ENCODE results near the gene OR5K2.

The OR5K2 gene

DNA sequence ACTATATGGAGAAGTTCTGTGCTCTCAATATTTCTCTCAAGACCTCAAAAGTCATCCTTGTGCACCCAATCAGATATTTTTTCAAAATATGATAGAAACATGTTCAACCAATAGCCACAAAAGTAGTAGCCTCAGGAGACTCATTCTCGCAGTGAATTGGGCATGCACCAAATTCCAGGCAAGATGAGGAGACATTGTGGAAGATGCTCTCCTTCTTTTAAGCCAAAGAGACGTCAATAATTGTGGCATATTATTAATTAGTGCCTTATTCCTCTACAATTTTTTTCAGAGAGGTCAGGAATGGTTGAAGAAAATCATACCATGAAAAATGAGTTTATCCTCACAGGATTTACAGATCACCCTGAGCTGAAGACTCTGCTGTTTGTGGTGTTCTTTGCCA, at the start of gene OR5K2:
OR5K2 (plus strand) TSS at position 301 of the 400 bp plus-strand sequence; CDS start at position 301, 0 bp downstream.
- no peak for DNase-seq

DNA sequence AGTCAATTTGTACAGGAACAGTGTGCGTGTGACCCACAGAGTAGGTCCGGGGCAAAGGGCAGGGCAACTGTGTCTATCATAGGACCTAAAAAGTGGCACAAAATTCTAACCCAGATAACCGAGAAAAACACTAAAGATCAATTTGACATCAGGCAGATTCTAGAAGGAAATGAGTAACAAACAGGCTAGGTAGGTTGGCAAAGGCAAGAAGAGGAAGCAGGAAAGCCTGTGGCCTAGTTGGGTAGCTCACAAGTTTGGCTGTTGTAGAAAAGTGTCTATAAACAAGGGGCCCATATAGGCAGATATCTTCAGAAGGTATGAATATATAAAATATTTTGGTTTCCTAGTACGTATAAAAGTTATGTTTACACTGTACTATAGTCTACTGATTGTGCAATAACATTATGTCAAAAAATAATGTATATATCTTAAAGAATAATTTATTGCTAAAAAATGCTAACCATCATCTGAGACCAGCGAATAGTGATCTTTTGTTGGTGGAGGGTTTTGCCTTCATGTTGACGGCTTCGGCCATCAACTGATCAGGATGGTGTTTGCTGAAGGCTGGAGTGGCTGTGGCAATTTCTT, 47.8 kb upstream of the OR5K2 start:
- DNase-seq: no peak

DNA sequence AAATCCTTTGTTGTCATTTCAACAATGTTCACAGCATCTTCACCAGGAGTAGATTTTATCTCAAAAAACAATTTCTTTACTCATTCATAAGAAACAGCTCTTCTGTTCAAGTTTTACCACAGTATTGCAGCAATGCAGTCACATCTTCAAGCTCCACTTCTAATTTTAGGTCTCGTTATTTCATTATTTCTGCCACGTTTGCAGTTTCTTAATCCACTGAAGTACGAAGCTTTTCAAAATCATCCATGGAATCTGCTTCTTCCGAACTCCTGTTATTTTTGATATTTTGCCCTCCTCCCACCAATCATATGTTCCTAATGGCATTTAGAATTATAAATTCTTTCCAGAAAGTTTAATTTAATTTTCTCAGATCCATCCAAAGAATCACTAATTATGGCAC, 47.1 kb upstream of the OR5K2 start:
- DNase-seq: no peak

DNA sequence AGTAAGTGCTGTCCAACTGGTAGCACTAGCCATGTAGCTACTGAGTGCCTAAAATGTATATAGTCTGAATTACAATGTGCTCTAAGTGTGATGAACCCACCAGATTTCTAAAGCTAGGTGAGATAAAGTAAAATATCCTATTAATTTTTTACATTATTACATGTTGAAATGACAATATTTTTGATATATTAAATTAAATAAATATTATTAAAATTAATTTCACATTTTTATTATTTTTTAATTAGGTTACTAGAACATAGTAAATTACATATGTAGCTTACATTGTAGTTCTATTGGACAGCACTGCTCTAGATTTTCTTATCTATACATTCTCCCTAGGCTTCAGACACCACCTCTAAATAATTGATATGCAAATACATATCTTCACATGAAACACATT, 43.7 kb upstream of the OR5K2 start:
- DNase-seq: no peak

DNA sequence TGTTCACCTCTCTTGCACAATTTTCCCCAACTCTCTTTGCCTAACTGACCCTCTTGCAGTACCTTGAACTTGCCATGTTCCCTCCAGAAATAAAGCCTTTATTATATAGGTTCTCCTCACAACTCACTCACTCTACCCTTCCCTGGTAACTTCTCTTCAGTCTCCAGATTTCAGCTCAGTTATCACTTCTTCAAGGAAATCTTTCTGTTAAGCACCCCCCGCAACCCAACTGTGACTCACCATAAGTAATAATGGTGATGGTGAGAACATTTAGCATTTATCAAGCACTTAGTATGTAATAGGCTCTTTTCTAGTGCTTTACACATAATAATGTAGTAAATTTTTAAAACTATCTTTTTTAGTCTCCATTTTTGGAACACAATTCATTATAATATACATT, 42.6 kb upstream of the OR5K2 start:
- no peak for DNase-seq

DNA sequence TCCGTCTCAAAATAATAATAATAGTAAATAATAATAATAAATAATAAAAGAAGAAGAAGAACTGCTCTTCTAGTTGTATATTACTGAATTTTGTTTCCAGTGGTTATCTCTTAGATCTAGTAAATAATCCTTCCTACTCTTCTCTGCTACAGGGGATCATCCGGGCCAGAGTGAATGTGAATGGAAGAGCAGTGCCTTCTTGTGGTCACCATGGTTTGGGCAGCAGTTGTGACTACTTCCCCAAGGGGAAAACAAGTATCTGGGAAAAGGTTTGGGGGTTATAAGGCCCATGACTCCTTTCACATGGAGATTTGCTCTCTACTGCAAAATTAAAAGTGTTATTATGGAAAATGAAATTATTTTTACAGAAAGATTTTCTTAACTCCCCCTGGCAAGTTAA, 39.9 kb upstream of the OR5K2 start:
- DNase-seq: no peak

DNA sequence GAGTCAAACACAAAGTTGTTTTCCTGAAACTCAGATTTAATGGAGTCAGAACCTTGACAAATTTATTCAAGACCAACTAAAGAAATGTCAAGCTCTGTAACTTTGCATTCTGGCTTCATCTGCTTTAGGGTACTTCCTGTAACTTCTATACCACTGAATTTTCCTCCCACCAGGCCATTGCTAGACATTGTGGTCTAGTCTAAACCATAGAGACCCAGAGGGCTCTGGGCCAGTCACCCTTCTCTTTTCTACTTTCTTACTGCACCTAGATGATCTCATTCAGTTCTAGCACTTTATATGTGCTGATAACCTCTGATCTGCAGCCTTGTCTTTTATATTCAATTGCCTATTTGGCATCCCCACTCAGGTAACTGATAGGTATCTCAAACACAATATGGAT, 37.3 kb upstream of the OR5K2 start:
- no peak for DNase-seq

DNA sequence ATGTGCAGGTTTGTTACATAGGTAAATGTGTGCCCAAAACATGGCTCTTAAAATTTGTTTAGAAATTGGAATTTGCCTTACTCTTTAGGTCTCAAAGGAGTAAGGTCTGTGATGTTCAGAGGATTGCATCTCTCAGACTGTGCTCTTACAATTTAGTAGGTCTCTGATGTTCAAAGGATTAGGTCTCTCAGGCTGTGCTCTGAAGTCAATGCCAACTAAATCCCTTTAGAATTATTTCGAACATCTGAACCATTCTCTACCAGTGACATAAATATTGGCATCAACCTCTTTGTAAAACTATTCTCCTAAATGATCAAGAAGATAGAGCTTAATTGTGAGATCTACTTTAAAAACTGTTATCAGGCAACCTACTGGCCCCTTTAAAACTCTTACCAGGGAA, 34.6 kb upstream of the OR5K2 start, which contains the start of gene OR5K1:
OR5K1 (plus strand) TSS at position 301 of the 400 bp plus-strand sequence. CDS start 6,376 bp downstream, outside the sequence.
- no peak for DNase-seq

DNA sequence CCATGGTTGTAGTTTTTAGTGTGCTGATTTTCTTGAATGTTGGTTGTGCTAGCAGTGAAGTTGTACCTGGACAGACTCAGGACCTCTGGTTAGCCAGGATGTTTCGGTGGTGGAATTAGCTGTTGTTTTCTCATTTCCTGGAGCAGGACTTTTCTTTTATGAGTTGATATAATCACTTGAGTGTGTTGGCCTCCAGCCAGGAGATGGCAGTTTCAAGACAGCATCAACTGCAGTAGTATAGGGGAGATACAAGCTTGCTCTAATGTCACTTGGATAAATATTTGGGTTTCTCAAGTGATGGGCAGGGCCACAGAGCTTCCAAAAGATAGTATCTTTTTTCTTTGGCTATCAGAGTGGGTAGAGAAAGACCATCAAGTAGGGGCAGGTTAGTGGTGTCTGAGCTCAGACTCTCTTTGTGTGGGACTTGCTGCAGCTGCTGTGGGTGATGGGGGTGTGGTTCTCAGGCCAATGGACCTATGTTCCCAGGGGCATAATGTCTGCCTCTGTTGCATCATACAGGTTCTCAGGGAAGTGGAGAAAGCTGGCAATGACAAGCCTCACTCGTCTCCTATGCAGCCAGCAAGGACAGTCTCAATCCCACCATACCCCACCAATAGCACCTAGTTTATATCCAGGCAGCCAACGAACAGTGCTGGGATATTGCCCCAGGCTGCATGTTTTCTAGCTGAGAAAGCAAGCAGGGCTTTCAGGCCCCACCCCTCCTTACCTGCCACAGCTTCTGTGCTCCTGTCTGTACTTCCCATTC, 14.6 kb upstream of the OR5K2 start:
- DNase-seq: peak; percentile 7

DNA sequence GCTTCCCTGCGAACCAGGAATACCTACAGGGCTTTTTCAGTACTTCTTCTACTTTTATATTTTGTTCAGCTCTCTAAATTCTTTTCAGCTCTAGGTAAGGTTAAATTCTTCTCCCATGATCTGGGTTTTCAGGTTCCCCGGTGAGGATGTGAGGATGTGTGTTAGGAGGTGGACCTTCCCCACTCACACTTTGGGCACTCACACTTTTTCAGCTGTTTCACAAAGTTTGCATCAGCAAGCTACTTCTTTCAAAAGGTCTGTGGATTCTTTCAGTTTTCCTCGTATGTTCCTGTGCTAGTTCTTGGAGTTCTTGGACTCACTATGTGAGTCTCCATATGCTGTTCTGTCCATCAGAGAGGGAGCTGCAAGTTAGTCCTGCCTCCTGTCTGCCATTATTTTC, 13.9 kb upstream of the OR5K2 start:
- no peak for DNase-seq

DNA sequence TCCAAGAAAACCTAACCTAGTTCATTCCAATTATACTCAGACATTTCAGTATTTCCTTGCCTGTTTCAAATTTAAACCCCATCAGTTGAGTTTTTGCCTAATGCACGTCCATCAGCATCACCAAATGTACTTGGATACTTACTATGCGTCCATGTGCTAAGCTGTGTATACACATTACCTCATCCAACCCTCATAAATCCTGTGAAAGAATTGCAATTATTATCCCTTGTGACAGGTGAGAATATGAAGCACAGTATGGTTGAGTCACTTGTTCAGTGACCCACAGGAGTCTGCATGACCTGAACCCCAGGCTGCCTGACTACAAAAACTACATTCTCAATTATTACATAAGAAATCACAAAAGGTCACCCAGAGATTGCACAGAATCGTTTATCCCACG, 2.5 kb downstream of the OR5K2 start:
- no peak for DNase-seq

DNA sequence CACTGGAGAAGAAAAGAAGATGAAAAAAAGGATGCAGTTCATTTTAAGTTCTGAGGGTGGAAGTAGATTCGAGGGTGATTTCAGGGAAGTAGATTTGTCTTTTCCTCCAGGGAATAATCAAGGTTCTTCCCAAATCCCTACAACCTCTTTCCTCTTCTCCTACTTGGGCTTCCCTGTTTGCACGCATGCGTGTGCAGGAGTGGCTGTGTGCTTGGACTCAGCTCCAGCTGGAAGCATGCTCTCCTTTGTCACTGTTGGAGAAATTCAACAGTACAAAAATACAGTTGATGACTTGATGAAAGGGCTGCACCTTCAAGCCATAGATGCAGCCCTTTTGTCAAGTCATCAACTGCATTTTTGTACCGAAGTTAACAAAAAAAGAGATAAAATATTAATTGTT, 3.8 kb downstream of the OR5K2 start:
- no peak for DNase-seq

DNA sequence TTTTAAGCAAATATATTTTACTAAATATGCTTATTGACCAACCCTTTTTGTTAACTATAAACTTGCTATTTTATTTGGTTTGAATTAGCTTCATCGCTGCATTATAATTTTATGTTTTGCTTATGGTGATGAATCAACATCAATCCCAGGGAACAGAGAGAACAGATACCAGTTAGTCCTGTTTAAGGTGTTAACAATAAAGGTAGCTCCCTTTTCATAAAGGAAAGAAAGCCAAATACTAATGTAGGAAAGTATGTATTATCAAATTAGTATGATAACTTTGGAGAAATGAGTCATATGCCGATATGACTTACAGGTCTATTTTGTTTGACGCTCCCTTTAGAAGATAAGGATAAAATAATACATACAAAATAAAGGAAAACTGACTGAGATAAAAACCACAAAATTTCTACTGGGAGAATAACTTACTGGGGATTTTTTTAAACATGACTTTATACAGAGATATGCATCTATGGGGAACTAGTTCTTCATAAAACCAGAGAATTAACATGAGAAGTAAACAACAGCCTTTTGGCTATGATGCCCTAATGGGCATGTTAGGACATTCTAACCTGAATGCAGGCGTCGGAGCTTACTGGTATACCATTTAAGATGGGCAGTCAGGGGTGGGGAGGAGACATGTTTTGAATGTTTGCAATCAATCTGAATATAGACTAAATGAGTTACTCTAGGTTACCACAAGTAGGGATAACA, 4.5 kb downstream of the OR5K2 start:
- no peak for DNase-seq

DNA sequence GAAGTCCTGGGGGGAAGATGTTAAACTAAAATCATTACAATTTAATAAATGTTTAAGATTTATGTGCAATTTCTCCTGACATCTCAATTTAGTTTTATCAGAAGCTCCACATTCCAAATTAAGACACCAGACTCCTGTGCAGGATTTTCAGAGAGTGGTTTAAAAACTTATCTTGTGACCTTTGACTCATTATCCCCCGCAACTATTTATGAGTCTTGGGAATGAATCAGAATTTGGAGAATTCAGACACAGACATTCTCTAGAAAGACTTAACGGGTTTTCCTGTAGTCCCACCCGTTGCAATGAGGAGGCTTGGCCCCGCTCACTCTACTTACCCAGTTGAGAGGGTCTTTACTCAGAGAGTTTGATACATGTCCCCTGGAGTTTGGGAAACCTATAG, 7.1 kb downstream of the OR5K2 start:
- no peak for DNase-seq

DNA sequence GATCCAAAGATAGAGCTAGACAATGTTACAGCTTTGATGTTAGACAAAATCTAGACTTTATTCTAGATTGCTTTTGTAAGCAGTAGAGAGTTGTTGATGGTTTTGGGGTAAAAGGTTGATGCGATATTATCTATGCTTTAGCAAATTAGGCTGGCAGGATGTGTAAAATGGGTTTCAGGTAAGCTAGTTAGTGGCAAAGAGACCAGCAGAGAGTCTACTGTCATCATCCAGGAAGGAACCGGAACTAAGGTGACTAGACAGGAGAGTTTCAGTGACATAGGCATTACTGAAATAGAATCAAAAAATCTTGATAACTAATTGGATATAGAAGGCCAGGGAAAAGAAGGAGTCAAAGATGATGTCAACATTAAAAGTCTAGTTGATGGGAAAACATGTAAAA, 11.1 kb downstream of the OR5K2 start:
- no peak for DNase-seq

DNA sequence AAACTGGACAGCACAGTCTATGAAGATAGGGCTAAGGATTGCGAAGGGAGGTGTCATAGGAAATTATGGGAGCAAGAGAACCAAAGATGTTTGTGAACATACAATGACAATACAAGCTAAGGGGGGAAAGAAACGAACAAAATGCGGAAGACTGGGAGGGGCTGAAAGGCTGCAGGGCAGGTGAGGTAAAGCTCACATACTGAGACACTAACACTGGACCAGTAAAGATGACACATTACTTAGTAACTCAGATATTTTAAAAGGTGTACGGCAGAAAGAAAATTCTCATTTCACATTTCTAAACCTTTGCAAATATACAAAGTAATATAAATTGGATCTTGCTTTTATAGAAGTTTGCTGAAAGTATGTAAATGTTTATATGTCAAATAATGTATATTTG, 15.1 kb downstream of the OR5K2 start:
- DNase-seq: no peak

DNA sequence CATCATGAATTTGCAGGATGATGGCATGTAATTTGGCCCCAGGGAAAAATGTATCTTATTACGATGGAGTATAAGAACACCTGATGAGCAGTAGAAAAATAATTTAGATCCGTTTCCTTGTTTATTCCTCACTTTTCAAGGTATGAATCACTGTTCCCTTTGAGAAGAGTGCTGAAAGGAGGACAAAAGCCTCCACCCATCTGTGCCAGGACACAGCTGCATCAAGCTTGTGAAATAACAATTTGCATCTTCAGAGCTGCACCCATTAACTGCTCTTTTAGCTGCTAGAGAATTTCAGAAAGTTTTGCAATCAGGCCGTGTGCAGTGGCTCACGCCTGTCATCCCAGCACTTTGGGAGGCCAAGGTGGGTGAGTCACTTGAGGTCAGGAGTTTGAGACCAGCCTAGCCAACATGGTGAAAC, 15.6 kb downstream of the OR5K2 start:
- no peak for DNase-seq

DNA sequence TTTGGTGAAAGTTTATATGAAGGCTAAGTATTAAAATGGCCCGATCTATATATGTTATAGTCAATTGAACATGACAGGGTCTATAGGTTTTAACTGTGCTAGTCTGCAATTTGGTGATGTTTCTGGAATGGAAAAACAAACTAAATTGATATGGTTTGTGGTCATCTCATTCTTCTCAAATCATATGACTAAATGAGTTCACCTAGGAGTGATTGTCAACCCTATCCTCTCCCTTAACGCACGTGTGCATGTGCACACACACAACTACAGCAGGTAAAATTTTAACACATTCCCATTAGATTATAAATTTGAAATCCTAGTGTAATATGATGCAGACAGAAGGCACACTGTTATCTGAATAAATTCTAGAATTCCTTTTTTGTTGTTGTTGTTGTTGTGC, 16.3 kb downstream of the OR5K2 start:
- DNase-seq: no peak

DNA sequence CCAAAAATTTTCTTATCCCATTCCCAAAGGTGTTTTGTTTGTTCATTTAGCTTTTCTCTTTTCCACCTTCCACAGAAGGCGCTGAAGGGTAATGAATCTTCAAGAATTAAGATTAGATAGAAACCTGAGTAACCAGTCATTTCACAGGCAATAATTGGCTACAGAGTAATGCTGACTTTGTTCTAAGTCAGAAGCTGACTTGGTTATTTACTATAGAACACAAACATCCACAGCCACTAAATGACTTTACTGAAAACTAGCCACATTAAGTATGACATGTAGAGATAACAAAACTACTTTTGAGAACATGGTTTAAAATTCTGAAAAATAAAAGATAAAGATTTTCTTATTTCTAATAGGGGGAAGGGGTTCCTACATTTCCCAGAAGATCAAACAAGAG, 17.5 kb downstream of the OR5K2 start:
- DNase-seq: no peak

DNA sequence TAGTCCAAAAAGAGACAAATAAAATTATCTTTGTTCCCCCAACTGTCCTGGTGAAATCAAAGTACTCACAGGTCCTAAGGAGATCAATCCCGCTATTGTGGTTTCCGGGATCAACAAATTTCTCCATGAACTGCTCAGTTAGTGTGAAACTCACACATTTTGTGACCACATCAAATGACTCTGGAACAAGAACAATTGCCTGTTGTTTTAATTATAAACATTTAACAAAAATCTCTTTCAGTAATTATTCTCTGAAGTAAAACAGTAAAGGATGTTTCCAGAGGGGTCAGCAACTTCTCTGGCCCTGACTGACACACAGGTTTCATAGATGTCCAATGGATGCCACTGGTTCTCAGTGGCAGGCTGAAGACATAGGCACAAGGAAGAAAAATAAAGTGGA, 21.3 kb downstream of the OR5K2 start:
- DNase-seq: no peak

DNA sequence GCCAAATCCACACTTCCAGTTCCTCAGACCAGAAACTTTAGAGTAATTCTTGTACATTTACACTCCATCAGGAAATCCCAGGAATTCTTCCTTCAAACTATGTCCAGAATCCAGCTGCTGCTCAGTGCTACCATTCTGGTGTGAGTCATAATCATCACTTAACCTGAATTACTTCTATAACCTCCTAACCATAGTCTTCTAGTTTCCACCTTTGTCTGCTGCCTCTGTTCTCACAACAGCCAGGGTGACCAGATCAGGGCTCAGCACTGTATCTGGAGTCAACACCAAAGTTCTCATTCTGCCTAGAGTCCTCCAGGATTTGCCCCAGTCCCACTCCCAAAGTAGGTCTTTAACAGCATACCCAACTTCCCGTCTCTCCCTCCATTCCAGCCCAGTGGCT, 21.9 kb downstream of the OR5K2 start:
- no peak for DNase-seq

DNA sequence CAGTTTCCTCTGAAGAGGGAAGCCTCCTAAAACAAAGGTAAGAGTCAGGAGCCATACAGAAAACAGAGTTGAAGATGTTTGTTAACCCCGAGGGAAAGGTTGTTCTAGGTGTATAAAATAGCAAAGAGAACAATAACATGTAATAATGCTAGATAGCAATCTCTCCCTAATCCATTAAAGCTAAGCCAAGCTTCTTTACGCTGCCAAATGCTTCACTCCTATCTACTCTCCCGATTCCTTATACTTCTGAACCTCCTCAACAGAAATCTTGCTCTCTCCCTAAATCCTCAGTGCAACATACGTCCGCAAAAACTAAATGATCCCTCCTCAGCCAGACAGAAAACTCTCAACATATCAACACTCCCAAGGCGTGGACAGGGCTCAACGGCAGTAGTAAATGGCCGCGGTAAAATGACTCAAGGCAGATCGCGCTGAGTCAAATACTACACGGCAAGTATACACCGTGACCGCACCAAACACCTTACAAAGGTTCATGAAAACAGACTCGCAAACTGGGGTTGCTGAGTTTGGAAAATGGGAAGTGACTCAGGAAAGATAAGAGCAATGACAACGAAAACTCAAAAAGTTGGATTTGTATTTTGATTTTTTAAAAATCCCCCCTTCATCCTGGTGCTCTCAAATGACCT, 24.5 kb downstream of the OR5K2 start:
- DNase-seq: peak; percentile 72

DNA sequence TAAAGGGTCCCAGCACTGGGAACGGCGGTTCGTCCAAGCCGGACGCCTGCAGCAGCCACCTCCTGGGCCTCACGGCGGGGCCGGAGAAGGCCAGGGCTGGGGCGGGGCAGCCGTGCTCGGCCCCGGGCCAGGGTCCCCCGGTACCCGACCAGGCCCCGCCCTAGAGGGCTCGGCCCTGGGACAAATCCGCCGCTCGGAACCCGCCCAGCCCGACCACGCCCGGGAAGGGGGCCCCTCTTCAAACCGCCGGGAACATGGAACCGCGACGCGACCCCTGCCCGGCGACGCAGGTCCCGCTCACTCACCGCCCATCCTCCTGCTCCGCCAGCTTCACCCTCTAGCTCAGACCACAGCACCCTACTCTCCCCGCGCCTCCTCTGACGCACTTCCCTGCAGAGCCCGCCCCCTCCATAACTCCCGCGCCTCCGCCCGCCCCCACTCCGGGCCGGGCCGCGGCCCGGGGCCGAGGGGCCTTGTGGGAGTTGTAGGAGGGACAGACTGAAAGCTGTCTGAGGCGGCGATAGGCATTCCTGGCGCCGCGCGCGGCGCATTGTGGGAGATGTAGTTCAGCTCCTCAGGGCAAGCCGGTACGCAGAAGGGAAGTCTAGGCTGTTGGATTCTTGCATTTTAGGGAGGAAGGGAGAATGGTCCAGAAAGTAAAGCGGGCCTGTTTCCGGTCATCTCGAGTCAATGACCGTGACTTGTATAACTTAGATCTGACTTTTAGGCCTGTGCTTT, 25.2 kb downstream of the OR5K2 start, which contains the start of gene CLDND1:
CLDND1 (minus strand) TSS at position 359 of the 738 bp plus-strand sequence. CDS start 1,478 bp downstream, outside the sequence.
- DNase-seq: peak; percentile 97
